Bronchial epithelial cell (primary cell): ENCODE measurements around the gene PLXNA3. TPM values are rescaled to one million over a fixed set of nuclear protein-coding genes. Genes with fewer than 3 reads are reported as not detected.

ENCODE experiments used
- DNase-seq: peaks from one replicate; pipeline ENCODE4 v3.0.0-alpha.2; 2010; ENCODE audit warnings: low read depth
- FAIRE-seq: peaks from 2 replicates; lab custom pipeline; 2011; peaks lifted over from hg19 to GRCh38; lab: Jason Lieb, UNC
- H3K27me3 ChIP-seq: 2 replicates; pipeline ENCODE4 v1.5.1; 2011; ENCODE audit warnings: low read length; ENCODE audit not compliant: control insufficient read depth, insufficient read depth
- H3K36me3 ChIP-seq: 2 replicates; pipeline ENCODE4 v1.5.1; 2011; ENCODE audit warnings: low read length; ENCODE audit not compliant: control insufficient read depth, insufficient read depth
- H3K4me3 ChIP-seq: 2 replicates; pipeline ENCODE4 v1.5.1; 2011; ENCODE audit warnings: mild to moderate bottlenecking, low read depth, low read length, control low read depth
- CTCF ChIP-seq: IDR thresholded peaks from 2 replicates; pipeline ENCODE4 v1.5.1; 2011; ENCODE audit warnings: mild to moderate bottlenecking, moderate library complexity, low read length, control low read depth, inconsistent platforms; ENCODE audit not compliant: insufficient read depth, severe bottlenecking
- total RNA-seq: library from RNA; depleted of rRNA; stranded (reverse); fragments of >200 nt; gene quantifications from 2 replicates; pipeline ENCODE4 v1.2.1, GENCODE V29; 2014

The PLXNA3 gene
- total RNA-seq, 1 donor from 2014 or later: 8.7 TPM

DNA sequence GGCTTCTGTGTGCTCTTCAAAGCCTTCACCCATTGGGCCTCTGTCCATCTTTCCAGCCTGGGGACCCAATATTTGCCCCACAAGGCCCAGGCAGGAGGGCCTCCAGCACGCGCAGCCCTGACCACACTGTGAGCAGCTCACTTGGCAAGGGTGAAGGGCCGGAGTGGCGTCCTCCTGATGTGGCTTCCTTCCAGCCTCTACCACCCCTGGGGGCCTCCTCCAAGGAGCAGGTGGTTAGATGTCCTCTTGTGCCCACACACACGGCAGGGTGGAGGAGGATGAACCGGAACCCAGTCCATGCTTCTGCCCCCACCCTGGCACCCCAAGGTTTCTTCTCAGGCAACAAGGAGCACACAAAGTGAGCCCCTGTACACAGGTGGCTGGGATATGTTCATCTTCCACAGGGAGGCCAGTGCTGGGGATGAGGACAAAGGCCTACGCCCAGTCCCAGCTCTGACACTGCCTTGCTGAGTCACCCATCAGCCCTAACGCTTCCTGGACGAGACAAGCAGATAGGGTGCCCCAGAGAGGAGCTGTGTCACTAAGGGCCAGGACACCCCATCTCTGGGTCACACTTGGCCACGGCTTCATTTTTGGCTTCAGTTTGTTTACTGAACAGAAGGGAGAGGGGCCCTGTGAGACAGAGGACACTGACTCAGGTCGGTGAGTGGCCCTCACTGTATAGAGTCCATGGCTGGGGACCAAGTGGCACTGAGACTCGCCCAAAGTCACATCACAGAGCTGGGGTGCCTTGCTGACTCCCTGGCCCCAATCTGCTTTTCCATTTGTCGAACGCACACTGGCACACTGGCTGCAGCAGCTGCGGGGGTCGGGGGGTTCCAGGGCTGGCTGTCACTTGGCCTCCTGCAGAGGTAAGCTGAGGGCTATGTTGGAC, 26.4 kb downstream of the PLXNA3 start:
- FAIRE-seq: no peak
- peak; percentile 29 for DNase-seq
- no peak for TF ChIP-seq CTCF

DNA sequence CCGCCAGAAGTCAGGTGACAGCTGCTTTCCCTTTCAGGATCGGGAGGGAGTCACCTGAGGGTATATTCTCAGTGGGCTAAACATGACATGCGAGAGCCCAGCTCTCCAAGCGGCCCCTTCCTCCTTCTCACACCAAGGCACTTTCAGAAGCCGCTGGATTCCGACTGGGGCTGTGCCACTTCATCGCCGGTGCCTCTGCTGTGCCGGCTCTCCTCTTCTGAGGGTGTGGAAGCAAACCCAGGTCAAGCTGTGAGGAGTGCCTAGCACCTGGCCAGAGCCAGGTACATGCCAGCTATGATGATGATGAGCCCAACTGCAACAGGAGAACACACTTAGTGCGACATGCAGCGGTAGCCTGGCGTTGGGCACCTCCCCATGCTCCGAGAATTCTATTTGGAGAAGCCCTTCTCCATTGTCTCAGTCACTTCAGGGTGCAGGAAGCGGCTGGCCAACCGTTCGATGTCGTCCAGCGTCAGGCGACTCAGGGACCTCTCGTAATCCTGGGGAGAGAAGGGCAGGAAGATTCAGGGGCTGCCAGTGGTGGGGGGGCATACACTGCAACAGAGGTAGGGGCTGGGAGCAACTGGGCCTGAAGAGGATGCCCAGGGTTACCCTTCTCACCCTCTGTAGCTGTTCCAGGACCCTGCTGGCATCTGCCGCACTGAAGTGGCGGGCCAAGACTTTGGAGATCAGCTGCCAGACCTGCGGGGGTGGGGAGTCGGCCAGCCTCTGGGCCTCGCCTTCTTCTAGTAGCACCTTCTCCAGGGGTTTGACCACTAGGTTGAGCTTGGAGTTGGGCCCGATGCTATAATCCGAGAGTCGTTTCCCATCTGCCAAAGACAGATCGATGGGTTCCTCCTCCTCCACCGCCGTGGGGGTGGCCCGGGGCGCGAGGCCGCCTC, 27.3 kb downstream of the PLXNA3 start:
- H3K36me3 ChIP-seq: peaks cover 8% of the 10 kb centered on the region
- FAIRE-seq: no peak
- no peak for TF ChIP-seq CTCF
- DNase-seq: no peak
- H3K27me3 ChIP-seq: no peaks in the 10 kb centered on the region
- H3K4me3 ChIP-seq: peak overlapping the region; percentile 54

More for the DNA sequence above, 26.4 kb downstream of the PLXNA3 start:
- peaks cover 8% of the 10 kb centered on the region for H3K36me3 ChIP-seq
- H3K27me3 ChIP-seq: no peaks in the 10 kb centered on the region
- H3K4me3 ChIP-seq: no peak overlapping the region

DNA sequence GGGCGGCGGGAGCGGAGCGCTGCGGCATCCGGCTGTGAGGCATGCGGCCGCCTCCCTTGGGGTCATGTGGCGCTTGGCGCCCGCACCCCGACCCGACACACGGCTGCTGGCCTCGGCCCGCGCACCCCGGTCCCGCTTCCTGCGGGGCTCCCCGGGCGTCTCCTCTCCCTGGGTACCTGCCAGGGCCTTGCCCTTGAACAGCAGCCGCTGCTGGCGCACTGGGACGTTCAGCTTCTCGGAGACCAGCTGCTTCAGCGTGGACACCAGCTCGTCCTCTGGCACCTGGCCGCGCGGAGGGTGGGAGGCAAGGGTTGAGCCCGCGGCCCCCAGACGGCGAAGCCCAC, 27.9 kb downstream of the PLXNA3 start:
- DNase-seq: no peak
- Histone ChIP-seq H3K27me3 (no peaks in the 10 kb centered on the region), H3K4me3 (peak overlapping the region; percentile 54), H3K36me3 (peaks cover 8% of the 10 kb centered on the region)
- FAIRE-seq: no peak
- no peak for TF ChIP-seq CTCF

DNA sequence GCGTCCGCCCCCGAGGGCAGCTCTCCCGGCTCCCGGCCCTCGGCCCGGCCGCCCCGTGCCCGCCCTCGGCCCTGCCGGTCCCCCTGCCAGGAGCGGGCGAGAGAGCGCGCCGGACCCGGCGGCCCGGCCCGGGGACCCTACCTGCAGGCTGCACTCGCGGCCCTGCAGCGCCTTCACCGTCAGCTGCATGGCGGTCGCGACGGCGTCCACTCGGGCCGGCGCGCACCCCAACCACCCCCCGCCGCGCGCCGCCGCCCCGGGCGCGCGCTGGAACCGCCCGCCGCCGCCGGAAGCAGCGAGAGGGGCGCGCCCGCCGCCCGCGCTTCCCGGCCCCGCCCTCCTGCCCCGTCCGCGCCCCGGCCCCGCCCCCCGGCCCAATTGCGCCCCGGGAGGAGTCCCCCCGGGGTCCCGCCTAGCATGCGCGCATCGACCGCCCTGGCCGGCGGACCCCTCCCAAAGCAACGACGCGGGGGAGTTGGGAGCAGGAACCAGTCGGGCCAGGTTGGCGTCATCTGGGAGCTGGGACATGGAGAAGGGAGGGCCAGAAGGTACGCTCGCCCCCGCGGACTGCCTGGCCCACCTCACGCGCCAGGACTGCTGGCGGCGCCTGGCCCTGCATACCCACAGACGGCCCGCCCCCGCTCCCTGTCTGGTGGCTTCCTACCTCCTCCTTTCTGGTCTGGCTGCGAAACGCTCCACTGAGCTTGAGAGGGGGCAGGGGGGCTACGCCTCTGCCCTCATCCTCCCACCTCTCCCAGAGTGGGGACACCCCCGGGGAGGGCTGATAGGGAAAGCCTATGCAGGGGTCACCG, 28.5 kb downstream of the PLXNA3 start, which contains the start of gene UBL4A:
Gene UBL4A (minus strand): TSS at position 220 of the 812 bp plus-strand sequence. CDS start 31 bp downstream, at position 189.
- Histone ChIP-seq H3K4me3 (peak within 1 kb of the TSS; percentile 54), H3K36me3 (peaks cover 8% of the 10 kb centered on the region), H3K27me3 (no peaks in the 10 kb centered on the region)
- no peak for FAIRE-seq
- no peak for TF ChIP-seq CTCF
- DNase-seq: peak; percentile 51

DNA sequence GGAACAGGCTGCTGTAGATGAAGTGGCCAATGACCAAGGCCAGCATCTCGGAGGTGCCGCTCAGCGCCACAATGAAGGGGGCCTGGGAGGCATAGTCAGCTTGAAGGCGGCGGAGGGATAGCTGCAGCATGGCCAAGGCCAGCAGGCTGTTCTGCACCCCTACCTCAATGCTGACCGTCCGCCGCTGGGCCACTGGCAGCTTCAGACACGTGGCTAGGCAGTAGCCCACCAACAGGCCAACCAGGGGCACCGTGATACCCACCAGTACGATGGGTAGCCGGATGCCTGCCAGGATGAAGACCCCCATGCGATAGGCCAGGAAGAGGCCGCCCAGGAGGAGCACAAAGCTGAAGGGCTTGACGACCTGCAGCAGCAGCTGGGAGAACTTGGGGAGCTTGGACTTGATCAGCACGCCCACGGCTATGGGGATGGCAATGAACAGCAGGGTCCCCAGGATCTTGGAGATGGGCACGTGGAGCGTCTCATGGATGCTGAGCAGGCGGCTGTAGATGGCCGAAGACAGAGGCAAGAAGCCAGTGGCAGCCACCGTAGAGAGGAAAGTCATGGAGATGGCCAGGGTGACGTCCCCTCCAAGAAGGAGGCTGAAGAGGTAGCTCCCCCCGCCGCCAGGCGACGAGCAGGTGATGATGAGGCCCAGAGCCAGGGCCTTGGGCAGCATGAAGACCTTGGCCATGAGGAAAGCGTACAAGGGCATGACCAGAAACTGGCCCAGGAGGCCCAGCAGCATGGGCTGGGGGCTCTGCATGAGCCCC, 29.6 kb downstream of the PLXNA3 start:
- DNase-seq: no peak

More for the DNA sequence above, 29.6 kb downstream of the PLXNA3 start:
- Histone ChIP-seq H3K27me3 (no peaks in the 10 kb centered on the region), H3K36me3 (peaks cover 8% of the 10 kb centered on the region), H3K4me3 (no peak overlapping the region)
- no peak for FAIRE-seq
- TF ChIP-seq CTCF: no peak
